Lung (tissue), 12 donors: ENCODE measurements around the gene LHB. TPM values are rescaled to one million over a fixed set of nuclear protein-coding genes. Genes with fewer than 3 reads are reported as not detected.
A peak's percentile ranks its signal among the peaks of the same experiment; 100 is the strongest.

Experiments
- ATAC-seq: fragments of 200-7000 bp; cut with Tn5 transposase; one replicate; pipeline ENCODE4 v1.9.1; 2020; ENCODE audit warnings: moderate number of reproducible peaks; ENCODE audit not compliant: insufficient read depth, low FRiP score
- DNase-seq, 3 donors: peaks; one replicate each; pipeline ENCODE4 v3.0.0-alpha.2; 2013 to 2017
- H3K27ac ChIP-seq, 2 donors: one replicate each; pipeline ENCODE4 v1.5.1; 2013; ENCODE audit warnings: mild to moderate bottlenecking in 2 of 2, moderate library complexity in 2 of 2, control low read depth in 1 of 2, inconsistent platforms in 1 of 2, low read depth in 1 of 2, low read length in 1 of 2
- H3K27me3 ChIP-seq, 3 donors: one replicate each; pipeline ENCODE4 v1.5.1; 2013; ENCODE audit warnings: low read length in 2 of 3; ENCODE audit not compliant: control insufficient read depth in 3 of 3, insufficient read depth in 3 of 3
- H3K36me3 ChIP-seq, 4 donors: one replicate each; pipeline ENCODE4 v1.5.1; 2013; ENCODE audit warnings: low read length in 4 of 4, mild to moderate bottlenecking in 1 of 4, moderate library complexity in 1 of 4; ENCODE audit not compliant: control insufficient read depth in 4 of 4, insufficient read depth in 4 of 4
- H3K4me1 ChIP-seq, 5 donors: one replicate each; pipeline ENCODE4 v1.5.1; 2013; ENCODE audit warnings: low read length in 5 of 5, mild to moderate bottlenecking in 2 of 5, moderate library complexity in 1 of 5; ENCODE audit not compliant: control insufficient read depth in 5 of 5, insufficient read depth in 5 of 5
- H3K4me3 ChIP-seq: one replicate; pipeline ENCODE4 v1.5.1; 2013; ENCODE audit warnings: mild to moderate bottlenecking, control low read depth, moderate library complexity
- H3K9ac ChIP-seq, 2 donors: one replicate each; pipeline ENCODE4 v1.5.1; 2013; ENCODE audit warnings: low read length in 2 of 2, control low read depth in 1 of 2; ENCODE audit not compliant: insufficient read depth in 1 of 2
- H3K9me3 ChIP-seq, 4 donors: one replicate each; pipeline ENCODE4 v1.5.1; 2013; ENCODE audit warnings: low read length in 3 of 4, mild to moderate bottlenecking in 1 of 4, moderate library complexity in 1 of 4; ENCODE audit not compliant: control insufficient read depth in 4 of 4, insufficient read depth in 3 of 4
- CTCF ChIP-seq: IDR thresholded peaks from 2 replicates; pipeline ENCODE4 v1.5.1; 2012; ENCODE audit warnings: mild to moderate bottlenecking; ENCODE audit errors: control extremely low read depth, extremely low read depth
- WGBS, 2 donors: extraction: QIAGEN DNeasy Blood & Tissue Kit; methylation state at CpG; one replicate each; pipeline ENCODE4 v1.1.7; 2013; 5-methylcytosine and 5-hydroxymethylcytosine counted together
- polyA plus RNA-seq, 2 donors: library from polyadenylated mRNA; stranded (reverse); fragments of 200-250 nt; gene quantifications; one replicate each; pipeline ENCODE4 v1.2.1, GENCODE V29; 2013
- total RNA-seq, 2 donors: library from RNA; depleted of rRNA in 1 of 2; stranded (reverse); fragments of >200 nt in 1 of 2; gene quantifications; one replicate each; pipeline ENCODE4 v1.2.1, GENCODE V29; 2014 to 2021
- donor health status: control.
- donor health status: control.
- donor health status: Bipolar disorder and iron deficiency.
- donor health status: healthy.
- donor health status: DM: yes; HTN: yes; CAD: no.

LHB gene
- total and polyA plus RNA-seq, 4 donors, result 0.32 to 0.74 (median 0.67) TPM; not detected in 1

- Histone ChIP-seq H3K9me3 (no peaks in the 10 kb centered on the region), H3K9ac (no peak overlapping the region), H3K4me1 (no peaks in the 10 kb centered on the region), H3K4me3 (no peak overlapping the region), H3K36me3 (peaks cover 19 to 36% (median 29%) of the 10 kb centered on the region in 4 donors), H3K27me3 (no peaks in the 10 kb centered on the region), H3K27ac (no peak overlapping the region)
- 95 to 97% methylated on average over 9 of the region's 9 CpGs for WGBS, 2 donors
- ATAC-seq, result no peak
- no peak for TF ChIP-seq CTCF
- DNase-seq, result no peak
Observed at GRCh38 chr19:48982280-48982679, 34.6 kb downstream of the LHB start.

GRCh38 chr19:48977061-48977460 lies 39.8 kb downstream of the LHB start:
- no peak for ATAC-seq
- H3K27me3 ChIP-seq, result no peaks in the 10 kb centered on the region
- TF ChIP-seq CTCF, result no peak
- H3K36me3 ChIP-seq, result peaks cover 17 to 28% (median 21%) of the 10 kb centered on the region in 4 donors
- DNase-seq, result no peak
- WGBS, 2 donors, result 65 to 78% methylated on average over 2 of the region's 2 CpGs
- H3K4me3 ChIP-seq, result no peak overlapping the region
- H3K9me3 ChIP-seq, result no peaks in the 10 kb centered on the region
- H3K27ac ChIP-seq, result no peak overlapping the region
- peaks cover 0 to 2% (median 0%) of the 10 kb centered on the region in 5 donors for H3K4me1 ChIP-seq
- H3K9ac ChIP-seq, result no peak overlapping the region

GRCh38 chr19:48975947-48976847 lies 40.7 kb downstream of the LHB start:
- DNase-seq, result peak in 2 of 3 donors; percentile 37 to 40
- 88 to 89% methylated on average over 13 of the region's 13 CpGs for WGBS, 2 donors
- Histone ChIP-seq H3K4me1 (peaks cover 0 to 2% (median 0%) of the 10 kb centered on the region in 5 donors), H3K36me3 (peaks cover 15 to 28% (median 21%) of the 10 kb centered on the region in 4 donors), H3K27me3 (no peaks in the 10 kb centered on the region), H3K9me3 (no peaks in the 10 kb centered on the region), H3K27ac (no peak overlapping the region), H3K9ac (no peak overlapping the region), H3K4me3 (no peak overlapping the region)
- ATAC-seq, result no peak
- no peak for TF ChIP-seq CTCF
